Measurements from ENCODE around the gene AHRR.

AHRR gene

DNA sequence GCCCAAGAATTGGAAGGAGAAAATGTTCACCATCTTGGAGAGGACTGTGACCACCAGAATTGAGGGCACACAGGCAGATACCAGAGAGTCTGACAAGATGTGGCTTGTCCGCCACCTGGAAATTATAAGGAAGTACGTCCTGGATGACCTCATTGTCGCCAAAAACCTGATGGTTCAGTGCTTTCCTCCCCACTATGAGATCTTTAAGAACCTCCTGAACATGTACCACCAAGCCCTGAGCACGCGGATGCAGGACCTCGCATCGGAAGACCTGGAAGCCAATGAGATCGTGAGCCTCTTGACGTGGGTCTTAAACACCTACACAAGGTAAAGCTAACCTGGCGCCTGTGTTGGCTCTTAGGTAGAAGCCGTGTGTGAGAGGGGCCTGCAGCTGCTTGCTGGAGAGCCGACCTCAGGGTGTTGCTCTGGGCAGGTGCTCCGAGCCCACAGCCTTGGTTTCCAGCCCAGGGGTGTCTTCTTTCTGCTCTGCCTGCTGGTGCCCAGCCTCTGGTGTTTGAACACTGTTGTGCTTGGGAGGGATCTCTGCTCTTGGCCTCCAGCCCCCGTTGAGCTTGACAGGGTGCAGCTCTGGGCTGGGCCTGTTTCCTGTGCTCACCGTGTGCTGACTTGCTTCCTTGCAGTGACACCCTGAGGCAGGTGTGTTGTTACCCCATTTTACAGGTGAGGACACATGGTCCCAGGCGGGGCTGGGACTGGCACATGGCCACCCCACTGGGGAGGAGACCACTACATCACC lies 132.4 kb downstream of the AHRR start:
- Histone ChIP-seq H3K4me1 (ENCODE audit: control insufficient read depth, insufficient read depth, low read length, poor library complexity, severe bottlenecking) (no peaks in the 10 kb centered on the region), H3K27ac (ENCODE audit: low read depth, low read length, severe bottlenecking) (no peak overlapping the region), H3K36me3 (ENCODE audit: control insufficient read depth, insufficient read depth, low read length) (peaks cover 89% of the 10 kb centered on the region), H3K4me3 (ENCODE audit: extremely low read depth, insufficient read depth, low read length, poor library complexity, severe bottlenecking) (no peak overlapping the region), H3K9me3 (ENCODE audit: control insufficient read depth, low read length) (peaks cover 13% of the 10 kb centered on the region)
- 89 to 98% methylated on average over 15 to 16 of the region's 16 CpGs for WGBS, 2 experiments (ENCODE audit: insufficient coverage in 2 of 2)

- Histone ChIP-seq H3K36me3 (ENCODE audit: control insufficient read depth, insufficient read depth, low read length) (peaks cover 89% of the 10 kb centered on the region), H3K4me1 (ENCODE audit: control insufficient read depth, insufficient read depth, low read length, poor library complexity, severe bottlenecking) (no peaks in the 10 kb centered on the region), H3K27ac (ENCODE audit: low read depth, low read length, severe bottlenecking) (no peak overlapping the region), H3K9me3 (ENCODE audit: control insufficient read depth, low read length) (peaks cover 13% of the 10 kb centered on the region), H3K4me3 (ENCODE audit: extremely low read depth, insufficient read depth, low read length, poor library complexity, severe bottlenecking) (no peak overlapping the region)
- 81% methylated on average over 10 to 11 of the region's 11 CpGs for WGBS, 2 experiments (ENCODE audit: insufficient coverage in 2 of 2)
These were observed 133.4 kb downstream of the AHRR start for GRCh38 chr5:454936-455335.

GRCh38 chr5:455806-456205 lies 134.3 kb downstream of the AHRR start:
- no peak overlapping the region for H3K27ac ChIP-seq (ENCODE audit: low read depth, low read length, severe bottlenecking)
- no peaks in the 10 kb centered on the region for H3K4me1 ChIP-seq (ENCODE audit: control insufficient read depth, insufficient read depth, low read length, poor library complexity, severe bottlenecking)
- H3K4me3 ChIP-seq (ENCODE audit: extremely low read depth, insufficient read depth, low read length, poor library complexity, severe bottlenecking): no peak overlapping the region
- peaks cover 13% of the 10 kb centered on the region for H3K9me3 ChIP-seq (ENCODE audit: control insufficient read depth, low read length)
- peaks cover 90% of the 10 kb centered on the region for H3K36me3 ChIP-seq (ENCODE audit: control insufficient read depth, insufficient read depth, low read length)
- WGBS, 2 experiments (ENCODE audit: insufficient coverage in 2 of 2): 92 to 98% methylated on average over 8 to 10 of the region's 11 CpGs

DNA sequence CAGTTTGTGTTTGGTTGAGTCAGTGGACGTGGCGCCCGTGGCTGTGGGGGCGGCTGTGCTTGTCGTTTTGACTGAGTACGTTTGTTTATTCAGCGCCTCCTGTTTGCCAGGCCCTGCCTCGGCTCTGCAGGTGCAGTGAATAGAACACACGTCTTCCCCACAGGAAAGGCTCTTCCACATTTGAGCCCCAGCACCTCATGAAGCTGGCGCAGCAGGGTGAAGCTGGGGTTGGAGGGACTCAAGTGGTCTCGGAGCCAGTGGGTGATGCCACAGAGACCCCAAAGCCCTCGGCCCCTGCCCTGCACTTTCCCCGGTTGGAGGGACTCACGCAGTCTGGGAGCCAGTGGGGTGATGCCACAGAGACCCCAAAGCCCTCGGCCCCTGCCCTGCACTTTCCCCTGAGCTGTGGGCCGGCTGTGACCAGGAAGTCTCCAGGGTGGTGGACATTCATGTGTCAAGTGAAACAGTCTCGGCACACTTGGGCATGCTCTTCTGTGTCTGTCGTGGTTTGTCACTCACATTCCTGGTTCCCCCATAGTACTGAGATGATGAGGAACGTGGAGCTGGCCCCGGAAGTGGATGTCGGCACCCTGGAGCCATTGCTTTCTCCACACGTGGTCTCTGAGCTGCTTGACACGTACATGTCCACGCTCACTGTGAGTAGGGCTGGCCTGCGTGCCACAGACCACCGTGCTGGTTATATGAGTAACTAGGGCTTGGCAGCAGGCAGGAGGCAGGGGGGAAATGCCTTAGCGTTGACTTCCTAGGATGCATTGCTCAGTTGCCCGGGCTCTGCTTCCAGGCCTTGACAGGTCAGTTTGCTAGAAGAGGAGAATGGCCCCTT lies 135.1 kb downstream of the AHRR start:
- WGBS, 2 experiments (ENCODE audit: insufficient coverage in 2 of 2): 96 to 97% methylated on average over 22 to 25 of the region's 28 CpGs
- Histone ChIP-seq H3K4me3 (ENCODE audit: extremely low read depth, insufficient read depth, low read length, poor library complexity, severe bottlenecking) (no peak overlapping the region), H3K4me1 (ENCODE audit: control insufficient read depth, insufficient read depth, low read length, poor library complexity, severe bottlenecking) (peaks cover under 1% of the 10 kb centered on the region), H3K36me3 (ENCODE audit: control insufficient read depth, insufficient read depth, low read length) (peaks cover 89% of the 10 kb centered on the region), H3K27ac (ENCODE audit: low read depth, low read length, severe bottlenecking) (no peak overlapping the region), H3K9me3 (ENCODE audit: control insufficient read depth, low read length) (peaks cover 11% of the 10 kb centered on the region)

DNA sequence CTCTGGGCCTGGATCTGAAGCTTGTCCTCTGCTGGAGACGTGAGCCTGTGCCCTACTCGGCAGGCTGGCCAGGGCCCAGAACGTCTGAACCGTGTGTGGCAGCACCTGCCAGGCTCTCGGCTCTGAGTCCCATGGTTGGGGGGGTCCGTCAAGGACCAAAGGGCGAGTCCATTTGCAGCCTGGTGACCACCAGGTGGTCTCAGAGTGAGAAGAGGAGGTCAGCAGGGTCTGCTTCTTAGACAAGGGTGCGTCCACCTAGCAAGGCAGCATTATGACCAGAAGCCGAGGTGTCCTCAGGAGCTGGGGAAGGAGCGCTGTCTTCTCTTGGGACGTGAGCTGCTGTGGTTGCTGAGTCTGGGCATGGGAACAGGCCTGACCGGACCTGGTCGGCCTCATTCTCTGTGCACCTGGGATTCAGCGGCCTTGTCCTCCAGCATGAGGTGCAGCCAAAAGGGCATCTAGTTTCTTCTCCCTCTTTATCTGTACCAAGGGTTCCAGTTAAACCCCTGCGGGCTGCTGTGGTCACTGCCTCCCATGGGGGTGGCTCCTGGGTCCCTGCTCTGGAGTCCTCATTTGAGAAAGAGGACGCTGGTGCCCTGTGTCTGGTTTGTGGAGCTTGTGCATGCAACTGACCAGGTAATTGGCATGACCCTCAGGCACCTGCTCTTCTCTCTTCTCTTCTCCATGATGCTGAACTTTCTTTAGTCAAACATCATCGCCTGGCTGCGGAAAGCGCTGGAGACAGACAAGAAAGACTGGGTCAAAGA lies 135.9 kb downstream of the AHRR start:
- peaks cover 90% of the 10 kb centered on the region for H3K36me3 ChIP-seq (ENCODE audit: control insufficient read depth, insufficient read depth, low read length)
- peaks cover 3% of the 10 kb centered on the region for H3K4me1 ChIP-seq (ENCODE audit: control insufficient read depth, insufficient read depth, low read length, poor library complexity, severe bottlenecking)
- no peak overlapping the region for H3K4me3 ChIP-seq (ENCODE audit: extremely low read depth, insufficient read depth, low read length, poor library complexity, severe bottlenecking)
- peaks cover 3% of the 10 kb centered on the region for H3K9me3 ChIP-seq (ENCODE audit: control insufficient read depth, low read length)
- 94 to 95% methylated on average over 16 to 18 of the region's 19 CpGs for WGBS, 2 experiments (ENCODE audit: insufficient coverage in 2 of 2)
- no peak overlapping the region for H3K27ac ChIP-seq (ENCODE audit: low read depth, low read length, severe bottlenecking)

- Histone ChIP-seq H3K4me1 (ENCODE audit: control insufficient read depth, insufficient read depth, low read length, poor library complexity, severe bottlenecking) (peaks cover 3% of the 10 kb centered on the region), H3K9me3 (ENCODE audit: control insufficient read depth, low read length) (no peaks in the 10 kb centered on the region), H3K27ac (ENCODE audit: low read depth, low read length, severe bottlenecking) (no peak overlapping the region), H3K36me3 (ENCODE audit: control insufficient read depth, insufficient read depth, low read length) (peaks cover 86% of the 10 kb centered on the region), H3K4me3 (ENCODE audit: extremely low read depth, insufficient read depth, low read length, poor library complexity, severe bottlenecking) (no peak overlapping the region)
- WGBS, 2 experiments (ENCODE audit: insufficient coverage in 2 of 2): 93 to 98% methylated on average over 12 to 14 of the region's 17 CpGs
These were observed 137.2 kb downstream of the AHRR start for GRCh38 chr5:458547-459353.

DNA sequence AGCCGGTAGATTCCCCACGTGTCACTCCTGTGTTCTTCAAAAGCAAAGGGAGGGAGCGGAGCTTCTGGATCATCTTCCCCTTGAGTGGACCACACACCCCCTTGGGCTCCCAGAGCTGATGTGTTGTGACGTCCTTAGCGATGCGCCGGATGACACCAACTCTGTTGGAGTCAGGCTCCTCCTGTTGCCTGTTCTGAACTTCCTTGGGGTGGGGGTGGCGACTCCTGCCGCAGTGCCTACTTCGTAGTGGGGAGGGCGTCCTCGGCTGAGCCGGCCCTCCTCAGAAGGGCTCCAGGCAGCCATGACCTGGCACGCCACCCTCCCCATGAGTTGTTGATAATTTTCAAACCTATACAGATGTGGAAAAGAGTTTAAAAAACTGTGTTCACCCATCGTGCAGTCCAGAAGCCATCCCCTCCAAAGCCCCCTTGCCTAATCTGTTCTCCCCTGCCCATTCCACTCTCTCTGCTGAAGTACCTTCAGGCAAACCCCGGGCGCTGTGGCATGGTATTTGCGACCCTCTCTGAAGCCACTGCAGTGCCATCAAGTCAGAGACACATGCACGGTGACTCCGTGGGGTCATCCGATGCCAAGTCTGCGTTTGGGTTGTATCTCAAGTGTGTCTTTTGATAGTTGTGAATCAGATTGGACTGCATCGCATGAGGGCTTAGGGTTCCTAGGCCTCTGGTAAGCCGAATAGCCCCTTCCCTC lies 138.2 kb downstream of the AHRR start:
- WGBS, 2 experiments (ENCODE audit: insufficient coverage in 2 of 2): 94 to 95% methylated on average over 21 to 23 of the region's 24 CpGs
- peaks cover 77% of the 10 kb centered on the region for H3K36me3 ChIP-seq (ENCODE audit: control insufficient read depth, insufficient read depth, low read length)
- no peak overlapping the region for H3K4me3 ChIP-seq (ENCODE audit: extremely low read depth, insufficient read depth, low read length, poor library complexity, severe bottlenecking)
- no peak overlapping the region for H3K27ac ChIP-seq (ENCODE audit: low read depth, low read length, severe bottlenecking)
- H3K9me3 ChIP-seq (ENCODE audit: control insufficient read depth, low read length): no peaks in the 10 kb centered on the region
- H3K4me1 ChIP-seq (ENCODE audit: control insufficient read depth, insufficient read depth, low read length, poor library complexity, severe bottlenecking): peaks cover 3% of the 10 kb centered on the region

GRCh38 chr5:460273-460625 lies 138.7 kb downstream of the AHRR start:
- Histone ChIP-seq H3K9me3 (ENCODE audit: control insufficient read depth, low read length) (no peaks in the 10 kb centered on the region), H3K36me3 (ENCODE audit: control insufficient read depth, insufficient read depth, low read length) (peaks cover 72% of the 10 kb centered on the region), H3K4me3 (ENCODE audit: extremely low read depth, insufficient read depth, low read length, poor library complexity, severe bottlenecking) (no peak overlapping the region), H3K4me1 (ENCODE audit: control insufficient read depth, insufficient read depth, low read length, poor library complexity, severe bottlenecking) (peaks cover 3% of the 10 kb centered on the region), H3K27ac (ENCODE audit: low read depth, low read length, severe bottlenecking) (no peak overlapping the region)
- 91 to 95% methylated on average over 7 to 8 of the region's 8 CpGs for WGBS, 2 experiments (ENCODE audit: insufficient coverage in 2 of 2)

DNA sequence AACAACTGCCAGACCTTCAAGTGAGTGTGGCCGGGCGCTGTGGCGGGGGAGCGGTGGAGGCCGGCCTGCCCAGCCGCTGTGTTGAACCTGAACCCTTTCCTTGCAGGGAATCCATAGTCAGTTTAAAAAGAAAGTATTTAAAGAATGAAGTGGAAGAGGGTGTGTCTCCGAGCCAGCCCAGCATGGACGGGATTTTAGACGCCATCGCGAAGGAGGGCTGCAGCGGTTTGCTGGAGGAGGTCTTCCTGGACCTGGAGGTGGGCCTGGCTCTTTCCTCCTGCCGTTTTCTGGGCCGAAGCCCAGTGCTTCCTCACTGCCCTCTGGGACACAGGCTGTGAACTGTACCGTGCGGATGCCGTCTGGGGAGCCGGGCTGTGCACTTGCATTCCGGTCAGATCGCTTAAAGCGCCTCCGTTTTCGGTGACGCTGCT lies 140.6 kb downstream of the AHRR start:
- Histone ChIP-seq H3K4me3 (ENCODE audit: extremely low read depth, insufficient read depth, low read length, poor library complexity, severe bottlenecking) (no peak overlapping the region), H3K36me3 (ENCODE audit: control insufficient read depth, insufficient read depth, low read length) (peaks cover 61% of the 10 kb centered on the region), H3K4me1 (ENCODE audit: control insufficient read depth, insufficient read depth, low read length, poor library complexity, severe bottlenecking) (peaks cover 3% of the 10 kb centered on the region), H3K9me3 (ENCODE audit: control insufficient read depth, low read length) (no peaks in the 10 kb centered on the region), H3K27ac (ENCODE audit: low read depth, low read length, severe bottlenecking) (no peak overlapping the region)
- 97 to 98% methylated on average over 13 to 21 of the region's 24 CpGs for WGBS, 2 experiments (ENCODE audit: insufficient coverage in 2 of 2)
